ENCODE data around the gene UBA6. TPM values are rescaled to one million over a fixed set of nuclear protein-coding genes. Genes with fewer than 3 reads are reported as not detected.
A peak's percentile ranks its signal among the peaks of the same experiment; 100 is the strongest.
"Not testable (repeated sequence)": the region's sequence is repeated elsewhere in the genome, so short reads cannot be mapped to it uniquely, and the experiment has no call there.

The UBA6 gene
- total and polyA plus RNA-seq, 2 donors, result 13.8 to 53.5 TPM

GRCh38 chr4:67706682-67707081 lies 5.7 kb upstream of the UBA6 start:
- over 99% methylated on average over 3 of the region's 3 CpGs for WGBS
- not testable (repeated sequence) for H3K27ac ChIP-seq (ENCODE audit: low read depth in 1 of 2, low read length in 1 of 2); DNase-seq (ENCODE audit: low read depth in 6 of 9, low spot score in 9 of 9); H3K27me3 ChIP-seq (ENCODE audit: control insufficient read depth in 2 of 2, insufficient read depth in 1 of 2, low read length in 1 of 2); H3K9me3 ChIP-seq (ENCODE audit: control insufficient read depth in 2 of 2, insufficient read depth in 1 of 2, low read length in 1 of 2); H3K36me3 ChIP-seq (ENCODE audit: control insufficient read depth in 2 of 2, insufficient read depth in 2 of 2, low read length in 1 of 2); H3K4me1 ChIP-seq (ENCODE audit: control insufficient read depth in 2 of 2, insufficient read depth in 2 of 2, low read length in 2 of 2); H3K4me3 ChIP-seq (ENCODE audit: low read length in 2 of 2)

- Histone ChIP-seq H3K9me3 (ENCODE audit: control insufficient read depth in 2 of 2, insufficient read depth in 1 of 2, low read length in 1 of 2) (peaks cover 0 to 3% of the 10 kb centered on the region in 2 donors), H3K27ac (ENCODE audit: low read depth in 1 of 2, low read length in 1 of 2) (no peak overlapping the region), H3K4me3 (ENCODE audit: low read length in 2 of 2) (no peak overlapping the region), H3K36me3 (ENCODE audit: control insufficient read depth in 2 of 2, insufficient read depth in 2 of 2, low read length in 1 of 2) (no peaks in the 10 kb centered on the region), H3K4me1 (ENCODE audit: control insufficient read depth in 2 of 2, insufficient read depth in 2 of 2, low read length in 2 of 2) (peaks cover 6 to 8% of the 10 kb centered on the region in 2 donors), H3K27me3 (ENCODE audit: control insufficient read depth in 2 of 2, insufficient read depth in 1 of 2, low read length in 1 of 2) (no peaks in the 10 kb centered on the region)
- over 99% methylated on average over 2 of the region's 2 CpGs for WGBS
- no peak for DNase-seq (ENCODE audit: low read depth in 6 of 9, low spot score in 9 of 9)
Observed at GRCh38 chr4:67704843-67705242, 3.9 kb upstream of the UBA6 start.

GRCh38 chr4:67702166-67702565 lies 1.2 kb upstream of the UBA6 start:
- H3K27me3 ChIP-seq (ENCODE audit: control insufficient read depth in 2 of 2, insufficient read depth in 1 of 2, low read length in 1 of 2), result no peaks in the 10 kb centered on the region
- H3K36me3 ChIP-seq (ENCODE audit: control insufficient read depth in 2 of 2, insufficient read depth in 2 of 2, low read length in 1 of 2), result no peaks in the 10 kb centered on the region
- no peak overlapping the region for H3K4me3 ChIP-seq (ENCODE audit: low read length in 2 of 2)
- no peak for DNase-seq (ENCODE audit: low read depth in 6 of 9, low spot score in 9 of 9)
- H3K9me3 ChIP-seq (ENCODE audit: control insufficient read depth in 2 of 2, insufficient read depth in 1 of 2, low read length in 1 of 2), result no peaks in the 10 kb centered on the region
- H3K4me1 ChIP-seq (ENCODE audit: control insufficient read depth in 2 of 2, insufficient read depth in 2 of 2, low read length in 2 of 2), result peaks cover 10 to 11% of the 10 kb centered on the region in 2 donors
- 96% methylated on average over 2 of the region's 2 CpGs for WGBS
- H3K27ac ChIP-seq (ENCODE audit: low read depth in 1 of 2, low read length in 1 of 2), result no peak overlapping the region

GRCh38 chr4:67701517-67701850 lies 529 bp upstream of the UBA6 start:
- 11% methylated on average over 4 of the region's 4 CpGs for WGBS

GRCh38 chr4:67700116-67700737 lies 728 bp downstream of the UBA6 start:
- H3K27me3 ChIP-seq (ENCODE audit: control insufficient read depth in 2 of 2, insufficient read depth in 1 of 2, low read length in 1 of 2), result no peaks in the 10 kb centered on the region
- H3K4me1 ChIP-seq (ENCODE audit: control insufficient read depth in 2 of 2, insufficient read depth in 2 of 2, low read length in 2 of 2), result peaks cover 10 to 11% of the 10 kb centered on the region in 2 donors
- DNase-seq (ENCODE audit: low read depth in 6 of 9, low spot score in 9 of 9), result peak in 3 of 9 donors; percentile 8 to 37 (median 10)
- H3K27ac ChIP-seq (ENCODE audit: low read depth in 1 of 2, low read length in 1 of 2), result peak overlapping the region; percentile 74 to 83
- H3K9me3 ChIP-seq (ENCODE audit: control insufficient read depth in 2 of 2, insufficient read depth in 1 of 2, low read length in 1 of 2), result no peaks in the 10 kb centered on the region
- H3K36me3 ChIP-seq (ENCODE audit: control insufficient read depth in 2 of 2, insufficient read depth in 2 of 2, low read length in 1 of 2), result no peaks in the 10 kb centered on the region
- H3K4me3 ChIP-seq (ENCODE audit: low read length in 2 of 2), result peak overlapping the region; percentile 79 to 89
- WGBS, result 30% methylated on average over 11 of the region's 11 CpGs

More at GRCh38 chr4:67701517-67701850, 529 bp upstream of the UBA6 start:
- Histone ChIP-seq H3K9me3 (ENCODE audit: control insufficient read depth in 2 of 2, insufficient read depth in 1 of 2, low read length in 1 of 2) (no peaks in the 10 kb centered on the region), H3K27me3 (ENCODE audit: control insufficient read depth in 2 of 2, insufficient read depth in 1 of 2, low read length in 1 of 2) (no peaks in the 10 kb centered on the region), H3K4me3 (ENCODE audit: low read length in 2 of 2) (peak overlapping the region; percentile 79 to 89), H3K4me1 (ENCODE audit: control insufficient read depth in 2 of 2, insufficient read depth in 2 of 2, low read length in 2 of 2) (peaks cover 10 to 11% of the 10 kb centered on the region in 2 donors), H3K36me3 (ENCODE audit: control insufficient read depth in 2 of 2, insufficient read depth in 2 of 2, low read length in 1 of 2) (no peaks in the 10 kb centered on the region), H3K27ac (ENCODE audit: low read depth in 1 of 2, low read length in 1 of 2) (peak overlapping the region; percentile 66 to 73)
- DNase-seq (ENCODE audit: low read depth in 6 of 9, low spot score in 9 of 9), result peak in 1 of 9 donors; percentile 7

GRCh38 chr4:67699603-67700002 lies 1.4 kb downstream of the UBA6 start:
- Histone ChIP-seq H3K9me3 (ENCODE audit: control insufficient read depth in 2 of 2, insufficient read depth in 1 of 2, low read length in 1 of 2) (no peaks in the 10 kb centered on the region), H3K27ac (ENCODE audit: low read depth in 1 of 2, low read length in 1 of 2) (peak overlapping the region; percentile 38 to 74), H3K36me3 (ENCODE audit: control insufficient read depth in 2 of 2, insufficient read depth in 2 of 2, low read length in 1 of 2) (peaks cover 0 to 2% of the 10 kb centered on the region in 2 donors), H3K4me1 (ENCODE audit: control insufficient read depth in 2 of 2, insufficient read depth in 2 of 2, low read length in 2 of 2) (peaks cover 10 to 11% of the 10 kb centered on the region in 2 donors), H3K4me3 (ENCODE audit: low read length in 2 of 2) (peak overlapping the region; percentile 79 to 89), H3K27me3 (ENCODE audit: control insufficient read depth in 2 of 2, insufficient read depth in 1 of 2, low read length in 1 of 2) (no peaks in the 10 kb centered on the region)
- no peak for DNase-seq (ENCODE audit: low read depth in 6 of 9, low spot score in 9 of 9)
- 98% methylated on average over 18 of the region's 18 CpGs for WGBS

GRCh38 chr4:67697860-67698687 lies 2.9 kb downstream of the UBA6 start:
- Histone ChIP-seq H3K4me3 (ENCODE audit: low read length in 2 of 2) (no peak overlapping the region), H3K9me3 (ENCODE audit: control insufficient read depth in 2 of 2, insufficient read depth in 1 of 2, low read length in 1 of 2) (no peaks in the 10 kb centered on the region), H3K4me1 (ENCODE audit: control insufficient read depth in 2 of 2, insufficient read depth in 2 of 2, low read length in 2 of 2) (peaks cover 10 to 11% of the 10 kb centered on the region in 2 donors), H3K36me3 (ENCODE audit: control insufficient read depth in 2 of 2, insufficient read depth in 2 of 2, low read length in 1 of 2) (peaks cover 0 to 4% of the 10 kb centered on the region in 2 donors), H3K27ac (ENCODE audit: low read depth in 1 of 2, low read length in 1 of 2) (no peak overlapping the region), H3K27me3 (ENCODE audit: control insufficient read depth in 2 of 2, insufficient read depth in 1 of 2, low read length in 1 of 2) (no peaks in the 10 kb centered on the region)
- WGBS, result 96% methylated on average over 7 of the region's 7 CpGs
- no peak for DNase-seq (ENCODE audit: low read depth in 6 of 9, low spot score in 9 of 9)

GRCh38 chr4:67696061-67696460 lies 4.9 kb downstream of the UBA6 start:
- no peak overlapping the region for H3K27ac ChIP-seq (ENCODE audit: low read depth in 1 of 2, low read length in 1 of 2)
- H3K4me1 ChIP-seq (ENCODE audit: control insufficient read depth in 2 of 2, insufficient read depth in 2 of 2, low read length in 2 of 2), result peaks cover 7 to 11% of the 10 kb centered on the region in 2 donors
- no peaks in the 10 kb centered on the region for H3K9me3 ChIP-seq (ENCODE audit: control insufficient read depth in 2 of 2, insufficient read depth in 1 of 2, low read length in 1 of 2)
- H3K4me3 ChIP-seq (ENCODE audit: low read length in 2 of 2), result no peak overlapping the region
- peaks cover 0 to 20% of the 10 kb centered on the region in 2 donors for H3K36me3 ChIP-seq (ENCODE audit: control insufficient read depth in 2 of 2, insufficient read depth in 2 of 2, low read length in 1 of 2)
- no peaks in the 10 kb centered on the region for H3K27me3 ChIP-seq (ENCODE audit: control insufficient read depth in 2 of 2, insufficient read depth in 1 of 2, low read length in 1 of 2)
- WGBS, result over 99% methylated on average over 2 of the region's 2 CpGs
- no peak for DNase-seq (ENCODE audit: low read depth in 6 of 9, low spot score in 9 of 9)

- Histone ChIP-seq H3K36me3 (ENCODE audit: control insufficient read depth in 2 of 2, insufficient read depth in 2 of 2, low read length in 1 of 2) (peaks cover 0 to 20% of the 10 kb centered on the region in 2 donors), H3K4me1 (ENCODE audit: control insufficient read depth in 2 of 2, insufficient read depth in 2 of 2, low read length in 2 of 2) (peaks cover 1 to 3% of the 10 kb centered on the region in 2 donors), H3K27me3 (ENCODE audit: control insufficient read depth in 2 of 2, insufficient read depth in 1 of 2, low read length in 1 of 2) (no peaks in the 10 kb centered on the region), H3K27ac (ENCODE audit: low read depth in 1 of 2, low read length in 1 of 2) (no peak overlapping the region), H3K9me3 (ENCODE audit: control insufficient read depth in 2 of 2, insufficient read depth in 1 of 2, low read length in 1 of 2) (no peaks in the 10 kb centered on the region), H3K4me3 (ENCODE audit: low read length in 2 of 2) (no peak overlapping the region)
- over 99% methylated on average over 3 of the region's 3 CpGs for WGBS
- DNase-seq (ENCODE audit: low read depth in 6 of 9, low spot score in 9 of 9), result no peak
Observed at GRCh38 chr4:67694662-67695061, 6.3 kb downstream of the UBA6 start.
